AG08396 (cell line): ENCODE data around the gene RNF113A.
A peak's percentile ranks its signal among the peaks of the same experiment; 100 is the strongest.
"Not testable (repeated sequence)": the region's sequence is repeated elsewhere in the genome, so short reads cannot be mapped to it uniquely, and the experiment has no call there.

Experiments
- DNase-seq: peaks from one replicate; pipeline ENCODE4 v3.0.0; 2012; ENCODE audit warnings: low spot score, mixed read lengths

RNF113A gene

DNA sequence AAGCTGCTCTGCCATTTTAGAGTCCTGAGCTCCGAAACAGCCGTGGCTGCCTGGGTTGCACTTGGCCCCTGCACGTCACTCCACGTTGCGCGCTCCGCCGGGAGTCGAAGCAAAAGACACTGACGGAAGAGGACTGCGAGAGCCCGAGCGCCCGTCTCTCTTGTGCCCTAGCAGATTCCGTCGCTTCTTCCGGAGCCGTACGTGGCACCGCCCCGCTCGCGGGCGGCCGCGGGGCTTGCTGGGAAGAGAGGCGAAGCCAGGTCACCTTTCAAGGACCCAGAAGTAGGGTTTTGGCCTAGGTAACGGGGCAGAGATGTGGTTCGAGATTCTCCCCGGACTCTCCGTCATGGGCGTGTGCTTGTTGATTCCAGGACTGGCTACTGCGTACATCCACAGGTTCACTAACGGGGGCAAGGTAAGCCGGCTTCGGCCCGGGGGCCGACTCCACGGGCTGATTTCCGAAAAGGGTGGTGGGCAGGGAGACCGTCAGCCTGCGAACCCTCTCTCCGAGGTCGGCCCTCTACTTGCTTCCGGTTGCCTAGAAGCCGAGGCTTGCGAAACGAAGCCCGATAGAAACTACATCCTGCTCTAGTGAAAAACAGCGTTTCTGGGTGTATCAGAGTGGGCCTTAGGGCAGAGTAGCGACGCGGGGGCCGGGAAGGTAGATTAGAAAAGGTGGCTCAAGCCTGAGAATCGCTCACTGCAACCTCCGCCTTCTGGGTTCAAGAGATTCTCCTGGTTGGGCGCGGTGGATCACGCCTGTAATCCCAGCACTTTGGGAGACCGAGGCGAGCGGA, at the start of gene RNF113A, which contains the start of gene NDUFA1:
Gene RNF113A, minus strand, starts transcription at position 135 of the 797 bp plus-strand sequence. Its CDS starts 120 bp downstream, at position 15.
Gene NDUFA1, plus strand, starts transcription at position 234 of the 797 bp plus-strand sequence. Its CDS starts 80 bp downstream, at position 314.
- peak; percentile 79 for DNase-seq

DNA sequence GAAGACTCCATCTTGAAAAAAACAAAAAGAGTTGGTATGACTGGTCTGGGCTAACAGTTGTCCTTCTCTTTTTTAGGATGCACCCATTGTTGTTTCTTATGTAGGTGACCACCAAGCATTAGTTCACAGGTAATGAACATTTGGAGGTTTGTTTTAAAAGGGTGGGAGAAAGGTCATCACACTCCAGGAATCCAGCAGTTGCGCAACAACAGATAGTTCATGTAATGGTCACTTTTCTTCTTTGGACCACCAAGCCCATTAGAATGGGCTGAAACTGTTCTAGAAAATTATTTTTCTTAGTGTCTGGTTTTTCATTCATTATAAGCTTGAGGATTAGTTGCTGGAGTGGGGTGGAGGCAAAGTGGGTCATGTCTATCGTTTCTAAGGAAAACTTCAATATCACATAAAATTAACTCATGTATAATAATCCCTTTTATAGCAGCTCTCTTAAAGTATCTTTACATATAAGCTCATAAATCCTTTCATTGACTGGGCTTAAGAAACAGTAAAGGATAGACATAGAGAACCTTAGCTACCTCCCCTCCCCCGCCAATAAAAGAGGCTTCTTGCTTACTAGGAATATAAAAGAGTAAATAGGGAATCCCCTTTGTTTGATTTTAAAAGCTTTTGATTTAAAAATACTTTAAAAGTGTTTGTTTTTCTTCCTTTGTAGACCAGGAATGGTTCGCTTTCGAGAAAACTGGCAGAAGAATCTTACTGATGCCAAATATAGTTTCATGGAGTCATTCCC, 48.5 kb upstream of the RNF113A start:
- no peak for DNase-seq

DNA sequence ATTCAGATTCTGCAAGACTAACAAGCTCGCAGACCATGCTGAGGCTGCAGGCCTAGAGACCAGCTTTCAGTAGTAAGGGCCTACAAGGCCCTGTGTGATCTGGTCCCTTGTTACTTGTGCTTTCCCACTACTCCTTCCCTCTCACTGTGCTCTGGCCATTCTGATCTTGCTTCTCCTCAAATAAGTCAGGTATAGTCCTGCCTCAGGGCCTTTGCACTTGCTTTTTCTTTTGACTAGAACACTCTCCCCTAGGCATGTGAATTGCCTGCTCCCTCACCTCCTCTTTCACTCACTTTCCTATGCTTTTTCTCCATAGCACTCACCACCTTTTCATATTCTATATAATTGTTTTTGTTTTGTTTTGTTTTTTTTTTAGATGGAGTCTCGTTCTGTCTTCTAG, 46.3 kb upstream of the RNF113A start:
- no peak for DNase-seq

DNA sequence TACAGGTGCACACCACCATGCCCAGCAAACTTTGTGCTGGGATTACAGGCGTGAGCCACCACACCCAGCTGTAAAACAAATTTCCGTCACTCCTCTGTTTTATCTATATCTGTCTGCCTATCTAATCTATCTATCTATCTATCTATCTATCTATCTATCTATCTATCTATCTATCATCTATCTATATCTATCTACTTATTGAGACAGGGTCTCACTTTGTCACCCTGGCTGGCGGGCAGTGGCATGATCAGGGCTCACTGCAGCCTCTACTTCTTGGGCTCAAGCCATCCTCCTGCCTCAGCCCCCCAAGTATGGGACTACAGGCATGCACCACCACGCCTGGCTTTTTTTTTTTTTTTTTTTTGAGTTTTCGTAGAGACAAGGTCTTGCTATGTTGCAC, 44.8 kb upstream of the RNF113A start:
- no peak for DNase-seq

DNA sequence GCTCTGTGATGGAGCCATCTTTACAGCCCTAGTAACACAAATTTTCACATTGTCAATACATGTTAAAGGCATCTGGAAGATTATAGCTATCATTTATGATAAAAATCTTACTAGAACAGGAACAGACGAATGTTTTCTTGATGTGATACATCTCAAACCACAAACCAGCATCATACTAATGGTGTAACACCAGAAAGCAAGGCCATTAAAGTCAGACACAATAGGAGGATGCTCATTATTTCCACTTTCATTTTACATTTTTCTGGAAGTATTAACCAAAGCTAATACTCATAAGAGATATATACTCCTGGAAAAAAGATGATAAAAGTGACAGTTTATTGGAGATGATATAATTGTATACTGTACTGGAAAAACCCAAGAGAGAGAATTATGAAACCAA, 29.4 kb upstream of the RNF113A start:
- no peak for DNase-seq

DNA sequence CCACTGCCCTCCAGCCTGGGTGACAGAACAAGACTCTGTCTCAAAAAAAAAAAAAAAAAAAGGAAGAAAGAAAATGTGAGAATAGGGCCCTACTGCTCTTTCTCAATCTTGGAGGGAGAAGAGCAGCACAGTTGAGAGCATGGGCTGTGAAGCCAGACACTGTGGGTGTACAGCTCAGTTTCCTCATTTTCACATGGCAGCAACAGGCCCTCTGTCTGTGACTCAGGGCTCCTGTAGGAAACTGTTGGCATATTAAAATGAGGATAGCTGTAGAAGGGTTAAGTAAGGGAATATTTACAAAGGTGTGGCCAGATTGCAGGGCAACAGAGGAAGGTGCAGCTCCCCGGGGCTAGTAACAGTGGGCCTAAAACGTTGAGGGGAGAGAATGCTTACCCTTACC, 27.6 kb upstream of the RNF113A start:
- no peak for DNase-seq

DNA sequence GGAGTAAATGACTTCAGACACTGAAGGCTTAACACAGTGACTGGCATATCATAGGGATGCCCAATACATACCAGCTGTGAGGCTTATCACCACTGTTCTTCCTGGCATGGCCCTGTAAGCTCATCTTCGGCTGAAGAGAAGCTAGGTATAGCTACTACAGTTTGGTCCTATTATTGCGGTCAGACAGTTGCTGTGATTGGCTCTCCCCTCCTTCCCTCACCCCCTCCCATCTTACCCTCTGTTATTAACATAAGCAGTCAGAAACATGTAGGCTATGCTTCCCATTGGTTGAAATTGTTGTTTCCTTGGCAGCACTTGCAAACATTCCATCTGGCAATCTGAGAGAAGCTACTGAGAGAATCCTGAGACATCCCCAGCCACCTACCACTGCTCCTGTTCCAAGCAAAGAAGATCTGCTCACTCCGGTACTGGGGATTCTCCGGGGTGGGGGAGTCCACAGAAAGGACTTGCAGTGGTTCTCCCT, 24.4 kb upstream of the RNF113A start, which contains the start of gene AKAP14:
Gene AKAP14, plus strand, starts transcription at position 51 of the 484 bp plus-strand sequence. CDS start 7,331 bp downstream, outside the sequence.
- no peak for DNase-seq

DNA sequence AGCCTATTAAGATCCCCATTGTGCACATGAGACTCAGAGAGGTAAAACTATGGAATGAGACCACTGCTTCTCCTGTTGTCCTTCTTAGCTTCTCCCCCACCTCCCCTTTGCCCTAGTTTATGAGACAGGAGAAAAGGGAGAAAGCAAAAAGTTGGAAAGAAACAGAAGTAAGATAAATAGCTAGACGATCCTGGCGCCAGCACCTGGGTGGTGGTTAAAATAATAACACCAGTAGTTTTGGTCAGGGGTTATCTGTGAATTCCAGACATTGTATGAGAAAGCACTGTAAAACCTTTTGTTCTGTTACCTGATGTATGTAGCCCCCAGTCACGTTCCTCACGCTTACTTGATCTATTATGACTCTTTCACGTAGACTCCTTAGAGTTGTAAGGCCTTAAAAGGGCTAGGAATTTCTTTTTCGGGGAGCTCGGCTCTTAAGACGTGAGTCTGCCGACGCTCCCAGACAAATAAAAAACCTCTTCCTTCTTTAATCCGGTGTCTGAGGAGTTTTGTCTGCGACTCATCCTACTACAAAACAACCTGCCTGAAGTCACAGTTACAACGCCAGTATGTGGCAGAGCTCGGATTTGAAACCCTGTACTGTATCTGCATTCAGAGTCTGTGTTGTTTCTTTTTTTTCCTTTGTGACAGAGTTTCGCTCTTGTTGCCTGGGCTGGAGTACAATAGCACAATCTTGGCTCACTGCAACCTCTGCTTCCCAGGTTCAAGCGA, 20.6 kb upstream of the RNF113A start:
- not testable (repeated sequence) for DNase-seq

DNA sequence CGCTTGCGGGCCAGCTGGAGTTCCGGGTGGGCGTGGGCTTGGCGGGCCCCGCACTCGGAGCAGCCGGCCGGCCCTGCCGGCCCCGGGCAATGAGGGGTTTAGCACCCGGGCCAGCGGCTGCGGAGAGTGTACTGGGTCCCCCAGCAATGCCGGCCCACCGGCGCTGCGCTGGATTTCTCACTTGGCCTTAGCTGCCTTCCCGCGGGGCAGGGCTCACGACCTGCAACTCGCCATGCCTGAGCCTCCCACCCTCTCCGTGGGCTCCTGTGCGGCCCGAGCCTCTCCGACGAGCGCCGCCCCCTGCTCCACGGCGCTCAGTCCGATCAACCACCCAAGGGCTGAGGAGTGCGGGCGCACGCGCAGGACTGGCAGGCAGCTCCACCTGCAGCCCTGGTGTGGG, 19.1 kb upstream of the RNF113A start:
- not testable (repeated sequence) for DNase-seq

DNA sequence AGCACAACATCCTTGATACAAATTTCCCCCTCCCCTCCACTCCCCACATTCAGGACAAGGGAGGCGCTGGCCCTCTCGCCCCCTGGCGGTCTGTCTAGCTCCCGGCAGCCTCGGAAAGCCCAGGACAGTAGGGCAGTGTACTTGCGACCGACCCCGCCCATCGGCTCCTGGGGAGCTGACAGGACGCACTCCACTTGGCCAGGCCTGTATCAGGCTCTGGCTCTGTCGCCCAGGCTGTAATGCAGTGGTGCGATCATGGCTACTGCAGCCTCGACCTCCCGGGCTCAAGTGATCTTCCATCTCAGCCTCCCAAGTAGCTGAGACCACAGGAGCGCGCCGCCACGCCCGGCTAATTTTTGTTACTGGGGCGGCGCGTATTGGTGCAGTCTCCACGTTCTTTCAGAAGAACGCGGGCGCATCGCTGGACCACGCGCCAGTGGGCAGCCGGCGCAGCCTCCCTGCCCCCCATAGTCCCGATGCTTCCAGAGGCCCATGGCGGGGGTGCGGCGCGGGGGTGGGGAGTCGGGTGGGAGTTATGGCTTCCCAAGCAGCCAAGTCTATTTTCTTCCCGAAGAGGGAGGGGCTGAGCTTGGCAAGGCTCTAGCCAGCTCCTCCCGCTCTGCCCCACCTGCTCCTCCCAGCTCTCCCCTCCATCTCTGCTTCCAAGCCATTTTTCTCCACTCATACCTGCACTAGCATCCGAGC, 16.3 kb upstream of the RNF113A start:
- DNase-seq, result peak; percentile 67

DNA sequence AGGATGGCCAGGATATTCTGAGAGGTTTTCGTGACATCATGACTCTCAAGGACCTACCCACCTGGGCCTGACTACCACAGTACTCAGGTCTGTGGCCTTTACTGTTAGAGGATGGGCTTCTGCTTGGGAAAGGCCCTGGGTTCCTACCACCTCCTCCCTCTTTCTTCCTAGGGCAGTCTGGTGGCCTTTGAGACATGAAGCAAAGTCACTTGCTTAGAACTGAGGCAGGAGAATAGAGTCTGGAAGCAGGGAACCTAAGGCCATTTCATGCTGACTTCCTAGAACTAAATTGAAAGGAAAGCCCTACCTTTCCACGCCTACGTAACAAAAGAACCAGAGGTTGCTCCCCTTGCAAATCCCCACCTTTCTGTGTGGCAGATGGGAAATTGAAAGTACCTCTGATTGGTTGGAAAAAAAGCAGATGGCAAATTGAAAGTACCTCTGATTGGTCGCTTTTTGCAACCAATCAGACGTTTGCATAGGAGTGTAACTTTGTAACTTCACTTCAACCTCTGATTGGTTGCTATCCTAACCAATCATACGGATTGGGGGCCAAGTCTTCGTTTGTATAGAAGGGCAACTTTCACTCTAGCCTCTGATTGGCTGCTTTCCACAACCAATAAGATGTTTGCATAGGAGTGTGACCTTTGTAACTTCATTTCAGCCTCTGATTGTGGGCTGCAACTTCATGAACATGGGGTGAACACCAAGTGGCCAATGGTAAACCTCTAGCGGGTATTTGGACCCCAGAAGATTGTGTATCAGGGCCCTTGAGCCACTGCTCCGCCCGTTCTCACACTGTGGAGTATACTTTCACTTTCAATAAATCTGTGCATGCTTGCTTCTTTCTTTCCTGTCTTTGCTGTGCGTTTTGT, 14.3 kb upstream of the RNF113A start:
- DNase-seq, result no peak

DNA sequence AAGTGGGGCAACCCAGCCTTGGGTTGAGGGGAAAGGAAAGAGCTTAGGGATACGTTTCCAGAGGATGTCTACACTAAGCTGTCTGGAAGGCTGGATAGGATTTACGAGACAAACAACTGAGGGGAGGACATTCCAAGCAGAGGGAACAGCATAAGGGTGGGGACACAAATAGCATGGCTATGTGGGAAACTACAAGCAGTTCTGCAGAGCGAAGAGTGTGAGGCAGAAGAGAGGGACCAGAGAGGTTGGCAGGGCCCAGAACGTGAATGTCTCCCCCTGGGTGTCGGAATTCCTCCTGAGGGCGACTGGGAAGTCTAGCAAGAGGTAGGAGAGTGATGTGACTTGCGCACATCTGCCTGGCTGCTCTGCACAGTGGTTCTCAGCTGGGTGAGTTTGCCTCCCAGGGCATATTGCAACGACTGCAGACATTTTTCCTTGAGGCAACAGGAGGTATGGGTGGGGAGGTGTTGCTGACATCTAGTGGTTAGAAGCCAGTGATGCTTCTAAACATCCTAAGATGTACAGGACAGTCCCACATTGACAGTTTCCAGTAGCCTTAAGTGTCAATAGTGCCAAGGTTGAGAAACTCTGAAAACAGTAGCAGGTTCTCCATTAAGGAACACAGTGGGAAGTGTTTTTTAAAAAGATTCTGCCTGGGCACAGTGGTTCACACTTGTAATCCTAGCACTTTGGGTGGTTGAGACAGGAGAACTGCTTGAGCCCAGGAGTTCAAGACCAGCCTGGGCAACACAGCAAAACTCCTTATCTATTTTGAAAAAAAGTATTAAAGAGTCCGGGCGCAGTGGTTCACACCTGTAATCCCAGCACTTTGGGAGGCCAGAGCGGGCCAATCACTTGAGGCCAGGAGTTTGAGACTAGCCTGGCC, 9.3 kb upstream of the RNF113A start:
- DNase-seq, result peak; percentile 69

DNA sequence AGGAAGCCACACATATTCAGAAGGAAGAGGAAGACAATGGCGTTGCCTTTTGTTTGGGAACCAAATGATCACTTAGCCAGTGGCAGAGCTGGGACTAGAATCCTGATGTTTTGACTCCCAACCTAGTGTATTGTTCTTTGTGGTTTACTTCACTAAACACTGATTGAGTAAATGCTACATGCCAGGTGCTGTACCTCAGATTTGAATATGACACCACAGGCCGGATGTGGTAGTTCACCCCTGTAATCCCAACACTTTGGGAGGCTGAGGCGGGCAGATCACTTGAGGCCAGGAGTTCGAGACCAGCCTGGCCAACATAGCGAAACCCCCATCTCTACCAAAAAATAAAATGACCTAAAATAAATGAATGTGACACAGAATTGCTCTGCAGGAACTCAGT, 8.5 kb upstream of the RNF113A start:
- DNase-seq, result no peak

DNA sequence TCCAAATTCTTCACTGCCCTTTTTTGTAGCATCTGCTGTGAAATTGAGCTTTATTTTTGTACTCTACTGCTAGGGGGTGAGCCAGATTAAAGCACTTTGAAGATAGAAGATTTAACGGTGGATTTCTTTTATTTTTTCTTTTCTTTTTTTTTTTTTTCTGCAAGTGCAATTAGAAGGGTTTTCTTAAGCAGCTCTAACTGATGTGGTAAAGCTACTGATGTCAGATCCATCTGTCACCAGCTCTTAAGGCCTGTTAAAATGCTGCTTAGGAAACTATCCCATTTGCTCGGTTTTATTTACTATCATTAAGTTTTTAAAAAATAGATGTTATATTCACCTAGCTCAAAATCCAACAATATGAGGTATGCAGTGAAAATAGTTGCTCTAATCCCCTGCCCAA, 7.2 kb upstream of the RNF113A start:
- no peak for DNase-seq

DNA sequence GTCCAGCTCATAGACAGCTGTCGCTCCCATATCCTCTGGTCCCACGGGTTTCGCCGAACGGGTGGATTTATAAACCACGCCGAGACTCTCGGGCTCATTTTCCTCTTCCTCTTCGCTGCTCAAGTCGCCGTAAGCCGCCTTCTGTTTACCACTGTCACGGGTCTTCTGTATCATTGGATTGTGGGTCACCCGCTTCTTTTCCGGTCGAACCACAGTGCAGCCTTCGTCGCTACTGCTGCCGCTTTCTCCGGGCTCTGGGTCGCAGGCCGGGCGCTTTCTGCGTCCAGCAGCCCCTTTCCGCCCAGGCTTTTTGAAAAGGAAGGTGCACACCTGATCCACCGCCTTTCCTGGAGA, 311 bp downstream of the RNF113A start:
- no peak for DNase-seq

DNA sequence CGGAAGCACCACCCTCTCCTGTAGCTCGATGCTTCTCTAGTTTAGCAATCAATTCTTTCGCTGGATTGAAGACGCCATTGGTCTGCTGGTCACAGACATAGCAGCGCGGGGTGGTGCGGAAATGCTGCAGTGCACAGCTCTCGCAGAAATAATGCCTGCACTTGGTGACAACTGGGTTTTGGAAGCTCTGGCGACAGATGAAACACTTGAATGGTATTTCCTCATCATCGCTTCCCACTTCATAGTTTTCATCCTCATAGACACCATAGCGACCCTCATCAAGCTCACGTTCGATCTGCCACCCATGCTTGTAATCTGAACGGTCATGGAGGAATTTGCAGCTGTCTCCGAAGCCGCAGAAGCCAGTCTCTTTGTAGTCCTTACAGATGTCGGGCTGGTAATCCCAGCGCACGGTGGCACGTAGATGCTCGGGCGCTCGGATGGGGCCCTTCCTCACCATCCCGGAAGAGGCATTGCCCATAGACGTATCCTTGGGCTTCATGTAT, 854 bp downstream of the RNF113A start:
- DNase-seq, result no peak

DNA sequence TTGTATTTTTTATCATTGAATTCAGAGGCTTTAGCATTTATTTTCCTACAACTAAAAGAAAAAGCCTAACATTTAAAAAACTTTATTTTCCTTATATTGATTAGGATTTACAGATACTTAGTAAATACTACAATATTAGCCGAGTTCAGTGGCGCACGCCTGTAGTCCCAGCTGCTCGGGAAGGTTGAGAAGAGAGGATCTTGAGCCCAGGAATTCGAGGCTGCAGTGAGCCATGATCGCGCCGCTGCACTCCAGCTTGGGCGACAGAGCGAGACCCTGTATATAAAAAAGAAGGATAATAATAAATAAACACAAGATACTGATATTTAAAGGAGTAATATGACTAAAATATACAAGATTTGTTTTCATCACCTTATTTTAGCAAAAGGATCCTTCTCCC, 18.1 kb downstream of the RNF113A start:
- no peak for DNase-seq

DNA sequence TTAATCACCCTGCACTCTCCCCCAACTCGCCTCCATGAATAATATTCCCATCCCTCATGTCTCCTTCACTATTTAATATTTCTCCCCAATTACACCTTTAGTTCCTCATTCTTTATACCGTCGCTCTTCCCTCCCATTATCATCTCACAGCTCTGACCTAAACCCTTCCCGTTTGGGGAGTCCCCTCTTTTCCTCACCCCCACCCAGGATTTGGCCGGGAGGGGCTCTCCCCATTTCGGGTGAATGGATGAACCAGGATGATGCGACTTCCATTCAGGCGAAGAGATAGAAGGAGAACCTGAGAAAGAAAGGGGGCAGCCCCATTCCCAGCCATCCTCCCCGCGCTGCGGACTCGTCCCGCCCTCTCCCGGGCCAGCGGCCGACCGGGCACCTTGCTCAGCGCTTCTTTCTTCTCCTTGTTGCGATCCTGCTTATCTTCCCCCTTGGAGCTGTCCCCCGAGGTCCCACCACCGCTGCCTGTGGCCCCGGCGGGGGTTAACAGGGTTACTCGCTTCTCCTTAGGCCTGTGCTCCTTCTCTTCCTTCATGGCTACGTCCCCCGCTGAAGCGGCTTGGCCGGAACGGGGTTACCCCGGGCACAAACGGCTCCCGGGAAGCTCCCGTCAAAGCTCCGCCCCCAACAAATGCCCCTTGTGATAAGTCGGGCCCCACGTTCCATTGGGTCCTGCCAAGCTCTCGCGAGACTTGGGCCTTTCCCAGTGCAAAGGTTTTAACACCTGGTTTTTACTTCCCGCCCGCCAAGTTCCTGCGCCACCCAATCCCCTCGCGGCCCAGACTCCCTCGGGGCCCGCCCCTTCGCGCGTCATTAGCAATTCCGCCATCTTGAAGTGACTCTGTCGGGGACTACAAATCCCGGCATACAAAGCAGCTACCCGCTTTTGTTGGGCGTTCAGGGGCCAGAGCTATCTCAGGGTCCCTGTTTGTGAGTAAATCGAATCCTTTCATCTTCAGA, 18.9 kb downstream of the RNF113A start, which contains the start of gene UPF3B:
Gene UPF3B, minus strand, starts transcription at position 582 of the 972 bp plus-strand sequence. Its CDS starts 35 bp downstream, at position 547.
- peak; percentile 92 for DNase-seq
